ENCODE results near the gene GTF2A1L.
"Not testable (repeated sequence)": the region's sequence is repeated elsewhere in the genome, so short reads cannot be mapped to it uniquely, and the experiment has no call there.

The GTF2A1L gene

GRCh38 chr2:48614581-48614980 is 3.1 kb upstream of the GTF2A1L start:
- not testable (repeated sequence) for DNase-seq

GRCh38 chr2:48619526-48619925 is 1.9 kb downstream of the GTF2A1L start:
- no peak for DNase-seq

GRCh38 chr2:48620604-48621003 is 2.9 kb downstream of the GTF2A1L start:
- no peak for DNase-seq

- DNase-seq: not testable (repeated sequence)
Observed at GRCh38 chr2:48622691-48623090, 5.0 kb downstream of the GTF2A1L start.

GRCh38 chr2:48624696-48625095 is 7.0 kb downstream of the GTF2A1L start:
- DNase-seq: no peak

GRCh38 chr2:48626047-48626446 is 8.4 kb downstream of the GTF2A1L start:
- no peak for DNase-seq

- DNase-seq: no peak
Observed at GRCh38 chr2:48633143-48633542, 15.5 kb downstream of the GTF2A1L start.

GRCh38 chr2:48635786-48636185 is 18.1 kb downstream of the GTF2A1L start:
- no peak for DNase-seq

- DNase-seq: no peak
Observed at GRCh38 chr2:48638261-48638660, 20.6 kb downstream of the GTF2A1L start.

GRCh38 chr2:48651158-48651790 is 33.6 kb downstream of the GTF2A1L start:
- DNase-seq: no peak

- DNase-seq: no peak
Observed at GRCh38 chr2:48668992-48669391, 51.3 kb downstream of the GTF2A1L start.

GRCh38 chr2:48673581-48673980 is 55.9 kb downstream of the GTF2A1L start:
- DNase-seq: no peak

- DNase-seq: no peak
Observed at GRCh38 chr2:48674933-48675332, 57.3 kb downstream of the GTF2A1L start.

- DNase-seq: no peak
Observed at GRCh38 chr2:48677450-48677849, 59.8 kb downstream of the GTF2A1L start.

GRCh38 chr2:48685126-48685525 is 67.5 kb downstream of the GTF2A1L start:
- DNase-seq: no peak

GRCh38 chr2:48691935-48692691 is 74.5 kb downstream of the GTF2A1L start:
- DNase-seq: no peak

GRCh38 chr2:48693066-48693465 is 75.4 kb downstream of the GTF2A1L start:
- no peak for DNase-seq

- no peak for DNase-seq
Observed at GRCh38 chr2:48693645-48694044, 76.0 kb downstream of the GTF2A1L start.

GRCh38 chr2:48694149-48694548 is 76.5 kb downstream of the GTF2A1L start:
- no peak for DNase-seq

GRCh38 chr2:48695991-48696390 is 78.3 kb downstream of the GTF2A1L start:
- DNase-seq: no peak

GRCh38 chr2:48696881-48697280 is 79.2 kb downstream of the GTF2A1L start:
- DNase-seq: no peak

- no peak for DNase-seq
Observed at GRCh38 chr2:48699348-48699930, 81.8 kb downstream of the GTF2A1L start.

GRCh38 chr2:48703621-48704020 is 86.0 kb downstream of the GTF2A1L start:
- DNase-seq: not testable (repeated sequence)

GRCh38 chr2:48707466-48707865 is 89.8 kb downstream of the GTF2A1L start:
- no peak for DNase-seq

Measured in CD4-positive, alpha-beta T cell treated with Interferon alpha-2 for 1 hour (primary cell).